HG03442 (cell line): ENCODE results near the gene RTN4RL1.
"Not testable (repeated sequence)": the region's sequence is repeated elsewhere in the genome, so short reads cannot be mapped to it uniquely, and the experiment has no call there.

ENCODE experiments used
- ATAC-seq: cut with Tn5 transposase; IDR thresholded peaks from one replicate; pipeline ENCODE4 v1.9.1; 2021; ENCODE audit warnings: mild to moderate bottlenecking, moderate library complexity; ENCODE audit not compliant: unreplicated experiment

Gene RTN4RL1

GRCh38 chr17:2008332-2009126 is 16.6 kb downstream of the RTN4RL1 start:
- ATAC-seq, result no peak

- no peak for ATAC-seq
Observed at GRCh38 chr17:2004435-2004952, 20.6 kb downstream of the RTN4RL1 start.

- ATAC-seq, result no peak
Observed at GRCh38 chr17:2003525-2003924, 21.6 kb downstream of the RTN4RL1 start.

GRCh38 chr17:2002767-2003329 is 22.3 kb downstream of the RTN4RL1 start:
- ATAC-seq, result no peak

- ATAC-seq, result no peak
Observed at GRCh38 chr17:1999557-2000251, 25.4 kb downstream of the RTN4RL1 start.

GRCh38 chr17:1997927-1998742 is 27.0 kb downstream of the RTN4RL1 start:
- ATAC-seq, result no peak

- ATAC-seq, result no peak
Observed at GRCh38 chr17:1997289-1997926, 27.7 kb downstream of the RTN4RL1 start.

GRCh38 chr17:1996800-1997288 is 28.3 kb downstream of the RTN4RL1 start:
- no peak for ATAC-seq

- no peak for ATAC-seq
Observed at GRCh38 chr17:1995907-1996799, 29.0 kb downstream of the RTN4RL1 start.

DNA sequence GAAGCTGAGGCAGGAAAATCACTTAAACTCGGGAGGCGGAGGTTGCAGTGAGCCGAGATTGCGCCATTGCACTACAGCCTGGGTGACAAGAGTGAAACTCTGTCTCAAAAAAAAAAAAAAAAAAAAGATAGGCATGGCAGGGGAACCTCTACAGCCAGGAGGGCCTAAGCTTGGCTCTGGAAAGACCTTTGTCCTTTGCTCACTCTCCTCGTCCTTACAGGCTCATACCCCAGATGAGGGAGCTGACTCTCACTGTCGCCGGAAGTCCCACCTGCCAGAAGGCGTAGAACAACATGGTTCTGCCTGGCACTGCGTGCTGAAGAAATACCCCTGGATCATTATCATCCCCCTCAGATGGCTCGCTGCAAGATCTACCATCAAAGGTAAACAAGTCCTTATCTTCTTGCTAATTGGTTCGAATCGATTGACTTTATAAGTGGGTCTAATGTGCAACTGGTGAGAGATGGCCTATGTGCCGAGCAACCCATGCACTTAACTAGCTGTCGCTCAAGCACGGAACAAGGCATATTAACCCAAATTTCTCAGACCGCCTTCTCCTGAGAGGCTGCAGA is 29.7 kb downstream of the RTN4RL1 start:
- ATAC-seq, result no peak

DNA sequence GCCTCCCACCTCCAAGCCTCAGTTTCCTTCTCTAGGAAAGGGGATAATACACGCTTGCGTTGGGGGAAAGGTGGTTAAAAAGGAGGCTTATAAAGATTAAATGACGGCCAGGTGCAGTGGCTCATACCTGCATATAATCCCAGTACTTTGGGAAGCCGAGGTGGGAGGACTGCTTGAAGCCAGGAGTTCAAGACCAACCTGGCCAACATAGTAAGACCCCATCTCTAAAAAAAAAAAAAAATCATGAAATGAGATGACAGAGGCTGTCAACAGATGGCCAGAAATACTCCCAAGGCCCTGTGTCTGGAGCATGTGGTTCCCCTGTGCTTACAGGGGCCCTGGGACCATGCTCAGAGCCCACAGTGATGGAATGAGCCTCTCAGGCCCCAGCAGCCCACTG is 30.4 kb downstream of the RTN4RL1 start:
- no peak for ATAC-seq

DNA sequence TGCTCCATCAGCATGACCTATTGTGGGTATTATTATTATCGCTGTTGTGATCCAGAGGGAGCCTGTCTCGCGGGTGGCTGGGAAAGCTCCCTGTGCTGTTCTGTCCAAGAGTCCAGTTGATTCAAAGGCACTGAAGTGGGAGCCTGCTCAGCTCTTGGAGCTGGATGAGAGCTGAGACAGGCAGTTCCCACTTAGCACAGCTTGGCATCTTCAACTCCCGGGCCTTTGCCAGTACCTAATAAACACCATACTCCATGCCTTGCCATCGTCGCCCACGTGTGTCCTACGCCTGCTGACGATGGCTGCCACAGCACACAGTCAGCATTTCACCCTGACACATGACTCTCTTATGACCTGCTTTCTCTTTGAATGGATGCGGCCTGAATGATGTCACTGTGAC is 32.6 kb downstream of the RTN4RL1 start:
- ATAC-seq, result no peak

- ATAC-seq, result no peak
Observed at GRCh38 chr17:1989135-1989534, 36.0 kb downstream of the RTN4RL1 start.

DNA sequence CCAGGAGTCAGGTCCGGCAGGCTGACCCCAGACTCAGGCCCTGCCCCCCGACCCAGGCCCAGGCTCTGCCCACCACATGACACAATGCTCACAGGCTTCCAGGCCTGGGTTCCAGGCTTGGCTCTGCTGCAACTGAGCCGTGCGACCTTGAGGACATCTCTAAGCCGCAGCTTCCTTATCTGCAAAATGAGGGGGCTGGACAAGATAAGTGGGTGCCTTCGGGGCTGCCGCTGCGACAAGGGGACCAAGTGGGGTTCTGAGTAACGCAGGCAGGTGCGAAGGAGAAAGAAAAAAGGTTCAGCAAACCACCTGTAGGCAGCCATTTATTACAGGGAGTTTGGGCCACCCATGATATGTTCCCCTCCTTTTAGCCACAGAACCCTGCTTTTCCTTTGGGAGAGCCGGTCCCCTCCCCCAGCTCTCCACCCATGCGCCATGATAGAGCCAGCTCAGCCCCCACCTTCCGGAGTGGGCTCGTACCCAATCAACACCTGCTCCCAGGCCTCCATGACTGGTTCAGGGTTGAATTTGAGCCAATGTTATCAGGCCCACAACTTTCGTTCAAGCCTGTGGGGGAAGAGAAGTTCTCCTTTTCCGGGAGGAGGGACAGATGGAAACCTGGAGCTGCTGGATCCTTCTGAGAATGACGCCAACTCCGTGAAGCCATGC is 38.2 kb downstream of the RTN4RL1 start:
- ATAC-seq, result no peak

DNA sequence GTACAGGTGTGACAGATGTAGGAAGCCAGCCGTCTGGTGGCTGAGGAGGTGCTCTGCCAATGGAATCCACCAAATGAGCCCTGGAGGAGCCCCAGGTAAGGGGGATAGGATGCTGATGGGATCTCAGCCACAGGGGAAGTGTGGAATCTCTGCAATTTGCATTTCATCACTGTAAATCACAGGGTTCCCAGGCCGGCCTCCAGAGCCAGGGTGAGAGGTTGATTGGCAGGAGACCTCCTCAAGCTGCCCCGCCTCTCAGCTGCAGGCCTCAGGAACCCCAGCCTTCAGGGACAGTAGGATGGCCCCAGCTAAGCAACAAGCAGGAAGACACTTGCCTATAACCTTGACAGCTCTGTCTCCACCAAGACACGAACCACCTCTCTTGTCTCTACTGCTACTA is 39.4 kb downstream of the RTN4RL1 start:
- no peak for ATAC-seq

GRCh38 chr17:1985093-1985492 is 40.0 kb downstream of the RTN4RL1 start:
- ATAC-seq, result no peak

DNA sequence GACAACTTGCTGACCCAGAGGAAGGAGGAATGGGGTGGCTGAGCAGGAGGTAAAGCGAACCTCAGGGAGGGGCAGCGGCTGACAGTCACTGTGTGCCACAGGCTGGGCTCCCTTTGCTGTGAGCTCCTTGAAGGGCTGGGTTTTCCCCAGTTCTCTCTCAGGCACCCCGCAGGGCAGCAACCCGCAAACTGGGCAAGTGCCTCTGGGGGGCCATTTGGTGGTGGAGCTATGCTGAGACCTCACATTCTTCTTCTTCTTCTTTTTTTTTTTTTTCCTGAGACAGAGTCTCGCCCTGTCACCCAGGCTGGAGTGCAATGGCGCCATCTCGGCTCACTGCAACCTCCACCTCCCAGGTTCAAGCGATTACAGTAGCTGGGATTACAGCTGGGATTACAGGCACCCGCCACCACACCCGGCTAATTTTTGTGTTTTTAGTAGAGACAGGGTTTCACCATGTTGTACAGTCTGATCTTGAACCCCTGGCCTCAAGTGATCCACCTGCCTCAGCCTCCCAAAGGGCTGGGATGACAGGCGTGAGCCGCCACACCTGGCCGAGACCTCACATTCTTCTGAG is 42.3 kb downstream of the RTN4RL1 start:
- not testable (repeated sequence) for ATAC-seq

GRCh38 chr17:1980665-1981250 is 44.4 kb downstream of the RTN4RL1 start:
- no peak for ATAC-seq
